PC-3 (cell line): Measurements from ENCODE around the gene GBA2. TPM values are rescaled to one million over a fixed set of nuclear protein-coding genes. Genes with fewer than 3 reads are reported as not detected.

Source experiments
- ATAC-seq: fragments of 200-7000 bp; cut with Tn5 transposase; 2 replicates; pipeline ENCODE4 v1.9.1; 2020; ENCODE audit warnings: mild to moderate bottlenecking, moderate library complexity
- BruUV-seq: library from RNA; stranded (reverse); fragments of 400-500 nt; replicated peaks from 2 replicates; lab custom pipeline; 2021; lab: Mats Ljungman, UMichigan
- CTCF ChIA-PET: fragments of 300-600 bp; sonication (Branson Sonifier 250); formaldehyde crosslinking; loops from one replicate; lab custom pipeline; 2022; ENCODE audit warnings: antibody characterized with exemption; lab: Charles Lee
- POLR2A ChIA-PET: fragments of 300-600 bp; sonication (Branson Sonifier 250); formaldehyde crosslinking; loops from one replicate; lab custom pipeline; 2022; ENCODE audit warnings: antibody characterized with exemption; ENCODE audit not compliant: unreplicated experiment; lab: Charles Lee
- DNase-seq: peaks from one replicate; pipeline ENCODE4 v3.0.0-alpha.2; 2015
- H2AFZ ChIP-seq: fragments of 300-600 bp; sonication (generic); 2 replicates; pipeline ENCODE4 v1.6.0; 2016; ENCODE audit warnings: antibody characterized with exemption, low read length
- H3F3A ChIP-seq: fragments of 300-600 bp; sonication (generic); one replicate; pipeline ENCODE4 v1.6.0; 2017; ENCODE audit warnings: antibody characterized with exemption, low read length, control low read depth, mild to moderate bottlenecking; ENCODE audit not compliant: unreplicated experiment
- H3K27ac ChIP-seq: fragments of 300-600 bp; sonication (generic); 2 replicates; pipeline ENCODE4 v1.5.1; 2016; ENCODE audit warnings: mild to moderate bottlenecking, low read length
- H3K27me3 ChIP-seq: fragments of 300-600 bp; sonication (generic); 2 replicates; pipeline ENCODE4 v1.6.1; 2016; ENCODE audit warnings: low read length, mixed read lengths
- H3K36me3 ChIP-seq: fragments of 300-600 bp; sonication (generic); 2 replicates; pipeline ENCODE4 v1.6.1; 2016; ENCODE audit warnings: low read depth, mixed run types, low read length, mixed read lengths
- H3K4me1 ChIP-seq: fragments of 300-600 bp; sonication (generic); 2 replicates; pipeline ENCODE4 v1.5.1; 2016; ENCODE audit warnings: low read length; ENCODE audit not compliant: insufficient read depth
- H3K4me2 ChIP-seq: fragments of 300-600 bp; sonication (generic); 2 replicates; pipeline ENCODE4 v1.6.0; 2016; ENCODE audit warnings: low read length
- H3K4me3 ChIP-seq: fragments of 300-600 bp; sonication (generic); 2 replicates; pipeline ENCODE4 v1.5.1; 2016; ENCODE audit warnings: mild to moderate bottlenecking, low read length, mixed read lengths
- H3K79me2 ChIP-seq: fragments of 300-600 bp; sonication (generic); 2 replicates; pipeline ENCODE4 v1.6.1; 2017; ENCODE audit warnings: low read length, mixed read lengths
- H3K9ac ChIP-seq: fragments of 300-600 bp; sonication (generic); 2 replicates; pipeline ENCODE4 v1.6.0; 2016; ENCODE audit warnings: mild to moderate bottlenecking, low read length
- H3K9me2 ChIP-seq: fragments of 300-600 bp; sonication (generic); replicated peaks from 2 replicates; pipeline ENCODE4 v1.6.1; 2016; ENCODE audit warnings: mixed run types, low read length, mixed read lengths
- H3K9me3 ChIP-seq: fragments of 300-600 bp; sonication (generic); 2 replicates; pipeline ENCODE4 v1.6.1; 2016; ENCODE audit warnings: low read length, mixed read lengths
- H4K20me1 ChIP-seq: fragments of 300-600 bp; sonication (generic); 2 replicates; pipeline ENCODE4 v1.6.1; 2016; ENCODE audit warnings: low read length, mixed read lengths
- EZH2 ChIP-seq: fragments of 300-600 bp; sonication (generic); IDR thresholded peaks from one replicate; pipeline ENCODE4 v1.6.1; 2017; ENCODE audit warnings: antibody characterized with exemption, mild to moderate bottlenecking, low read length; ENCODE audit not compliant: unreplicated experiment
- EZH2phosphoT487 ChIP-seq: fragments of 300-600 bp; sonication (generic); IDR thresholded peaks from 2 replicates; pipeline ENCODE4 v1.6.1; 2018; ENCODE audit warnings: mild to moderate bottlenecking, antibody characterized with exemption, low read length, borderline replicate concordance
- intact Hi-C: fragments of 100-400 bp; cut with micrococcal nuclease; formaldehyde crosslinking; loops from 2 replicates; pipeline ENCODE4 v1.9.0; 2023
- total RNA-seq: library from RNA; depleted of rRNA; stranded (reverse); fragments of >200 nt; gene quantifications from 2 replicates; pipeline ENCODE4 v1.2.3, GENCODE V29; 2014
- TF ChIP-seq, protein P1 (sequence below): fragments of 300-600 bp; sonication (generic); conservative IDR thresholded peaks from 2 replicates; pipeline ENCODE4 v1.5.1; 2017; ENCODE audit warnings: antibody characterized with exemption, low read depth, mild to moderate bottlenecking, low read length

The GBA2 gene
- total RNA-seq, 1 experiment from 2014 or later: 81.7 TPM

DNA sequence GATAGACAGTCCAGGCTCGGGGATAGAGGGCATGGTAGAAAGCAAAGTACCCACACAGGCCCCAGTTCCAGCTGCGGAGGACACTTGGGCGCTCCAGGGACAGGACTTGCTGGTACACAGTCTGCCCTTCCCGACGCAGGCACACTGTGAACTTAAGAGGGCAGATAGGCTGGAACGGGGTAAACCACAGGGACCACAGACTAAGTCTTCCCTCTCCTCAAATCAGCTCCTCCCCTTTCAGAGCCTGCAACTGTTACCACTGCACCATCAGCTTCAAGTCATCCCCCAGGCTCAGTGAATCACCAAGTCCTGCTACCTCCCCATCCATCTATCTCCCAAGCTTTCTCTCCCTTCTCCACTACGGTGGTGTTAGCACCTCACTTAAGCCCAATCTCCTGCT is 7.3 kb downstream of the GBA2 start:
- H3K4me3 ChIP-seq: no peak overlapping the region
- no peak overlapping the region for H3K9ac ChIP-seq
- CTCF ChIA-PET: no interaction called here
- intact Hi-C loops: no loop called here
- H3K9me3 ChIP-seq: no peaks in the 10 kb centered on the region
- peaks cover 35% of the 10 kb centered on the region for H3K79me2 ChIP-seq
- DNase-seq (no peak), ATAC-seq (no peak)
- peaks cover 6% of the 10 kb centered on the region for H3K4me1 ChIP-seq
- no peak overlapping the region for H3K27ac ChIP-seq
- POLR2A ChIA-PET: interaction anchor here (0.5 kb wide), 1 partner anchor 51 kb away, joined by 3 read pairs; no protein-coding TSS in a partner anchor
- no peaks in the 10 kb centered on the region for H3F3A ChIP-seq
- no peaks in the 10 kb centered on the region for H3K9me2 ChIP-seq
- peaks cover 55% of the 10 kb centered on the region for H3K36me3 ChIP-seq
- H4K20me1 ChIP-seq: peaks cover 15% of the 10 kb centered on the region
- no peaks in the 10 kb centered on the region for H3K27me3 ChIP-seq
- no peak overlapping the region for H3K4me2 ChIP-seq
- BruUV-seq: no TSS peak
- H2AFZ ChIP-seq: no peak overlapping the region
- no peak for TF ChIP-seq EZH2
- TF ChIP-seq, protein P1, sequence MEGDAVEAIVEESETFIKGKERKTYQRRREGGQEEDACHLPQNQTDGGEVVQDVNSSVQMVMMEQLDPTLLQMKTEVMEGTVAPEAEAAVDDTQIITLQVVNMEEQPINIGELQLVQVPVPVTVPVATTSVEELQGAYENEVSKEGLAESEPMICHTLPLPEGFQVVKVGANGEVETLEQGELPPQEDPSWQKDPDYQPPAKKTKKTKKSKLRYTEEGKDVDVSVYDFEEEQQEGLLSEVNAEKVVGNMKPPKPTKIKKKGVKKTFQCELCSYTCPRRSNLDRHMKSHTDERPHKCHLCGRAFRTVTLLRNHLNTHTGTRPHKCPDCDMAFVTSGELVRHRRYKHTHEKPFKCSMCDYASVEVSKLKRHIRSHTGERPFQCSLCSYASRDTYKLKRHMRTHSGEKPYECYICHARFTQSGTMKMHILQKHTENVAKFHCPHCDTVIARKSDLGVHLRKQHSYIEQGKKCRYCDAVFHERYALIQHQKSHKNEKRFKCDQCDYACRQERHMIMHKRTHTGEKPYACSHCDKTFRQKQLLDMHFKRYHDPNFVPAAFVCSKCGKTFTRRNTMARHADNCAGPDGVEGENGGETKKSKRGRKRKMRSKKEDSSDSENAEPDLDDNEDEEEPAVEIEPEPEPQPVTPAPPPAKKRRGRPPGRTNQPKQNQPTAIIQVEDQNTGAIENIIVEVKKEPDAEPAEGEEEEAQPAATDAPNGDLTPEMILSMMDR: no peak
- no peak for TF ChIP-seq EZH2phosphoT487

- H4K20me1 ChIP-seq: 0 out of 2 replicates have a peak, but pooled peaks cover 7% of the 10 kb centered on the region
- H3F3A ChIP-seq: no peaks in the 10 kb centered on the region
- POLR2A ChIA-PET: interaction anchor here (0.6 to 0.7 kb wide), 2 partner anchors 13 to 16 kb away, joined by 3 to 4 read pairs; no protein-coding TSS in a partner anchor
- BruUV-seq: no TSS peak
- no peak overlapping the region for H3K4me3 ChIP-seq
- CTCF ChIA-PET: no interaction called here
- peaks cover 20% of the 10 kb centered on the region for H3K79me2 ChIP-seq
- H3K9me3 ChIP-seq: no peaks in the 10 kb centered on the region
- no peaks in the 10 kb centered on the region for H3K4me1 ChIP-seq
- H3K4me2 ChIP-seq: no peak overlapping the region
- DNase-seq (no peak), ATAC-seq (no peak)
- H3K9me2 ChIP-seq: no peaks in the 10 kb centered on the region
- H3K9ac ChIP-seq: no peak overlapping the region
- H3K36me3 ChIP-seq: peaks cover 62% of the 10 kb centered on the region
- TF ChIP-seq, protein P1: no peak
- TF ChIP-seq EZH2 (no peak), EZH2phosphoT487 (no peak)
- no peak overlapping the region for H3K27ac ChIP-seq
- no peaks in the 10 kb centered on the region for H3K27me3 ChIP-seq
- H2AFZ ChIP-seq: no peak overlapping the region
- intact Hi-C loops: no loop called here
Measured at GRCh38 chr9:35740243-35740642, 8.8 kb downstream of the GBA2 start.

DNA sequence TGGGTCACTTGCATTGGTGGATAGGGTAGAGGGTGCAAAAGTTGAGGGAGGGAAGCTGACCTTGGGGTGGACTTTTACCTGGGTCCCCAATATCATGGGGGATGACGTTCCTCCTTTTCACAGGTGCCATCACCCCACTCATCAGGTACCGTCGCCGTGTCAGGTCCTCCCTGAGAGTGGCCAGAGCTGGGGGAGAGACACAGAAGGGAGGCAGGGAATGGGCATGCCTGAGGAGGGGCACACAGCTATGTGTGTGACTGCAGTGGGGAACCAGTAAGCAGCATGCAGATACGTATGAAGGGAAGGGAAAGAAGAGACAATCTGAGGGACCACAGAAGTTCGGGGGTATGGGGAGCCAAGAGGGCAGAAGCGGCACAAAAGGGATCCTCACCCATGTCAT is 10.1 kb downstream of the GBA2 start:
- H3K4me1 ChIP-seq: peaks cover 6% of the 10 kb centered on the region
- H3K27ac ChIP-seq: no peak overlapping the region
- intact Hi-C loops: no loop called here
- no peak overlapping the region for H3K4me2 ChIP-seq
- ChIA-PET CTCF (no interaction called here), POLR2A (interaction anchor here (1.0 kb wide), 1 partner anchor 10 kb away, joined by 4 read pairs; the partner anchor contains the start of genes GBA2 and RGP1)
- H3K4me3 ChIP-seq: no peak overlapping the region
- ATAC-seq (no peak), DNase-seq (no peak)
- H3K79me2 ChIP-seq: peaks cover 15% of the 10 kb centered on the region
- H3K9me3 ChIP-seq: no peaks in the 10 kb centered on the region
- no peaks in the 10 kb centered on the region for H3K9me2 ChIP-seq
- H2AFZ ChIP-seq: no peak overlapping the region
- H3K36me3 ChIP-seq: peaks cover 63% of the 10 kb centered on the region
- H3F3A ChIP-seq: no peaks in the 10 kb centered on the region
- no peak overlapping the region for H3K9ac ChIP-seq
- no peaks in the 10 kb centered on the region for H3K27me3 ChIP-seq
- no peak for TF ChIP-seq EZH2phosphoT487
- no peaks in the 10 kb centered on the region for H4K20me1 ChIP-seq
- no TSS peak for BruUV-seq
